GM12878 (cell line): ENCODE measurements around the gene RTF1. TPM values are rescaled to one million over a fixed set of nuclear protein-coding genes. Genes with fewer than 3 reads are reported as not detected.
A peak's percentile ranks its signal among the peaks of the same experiment; 100 is the strongest.

ENCODE experiments used
- ATF7 ChIP-seq: fragments of 450-650 bp; IDR thresholded peaks from 2 replicates; pipeline ENCODE4 v1.6.1; 2016; ENCODE audit warnings: low read depth, mild to moderate bottlenecking
- HCFC1 ChIP-seq: fragments of 150-350 bp; IDR thresholded peaks from 2 replicates; pipeline ENCODE4 v1.6.1; 2014; ENCODE audit warnings: low read length
- MYC ChIP-seq: IDR thresholded peaks from 2 replicates; pipeline ENCODE4 v1.6.1; 2011; ENCODE audit warnings: mild to moderate bottlenecking, low read length, moderate library complexity, inconsistent platforms; ENCODE audit not compliant: insufficient read depth, insufficient replicate concordance, insufficient read length, severe bottlenecking
- NBN ChIP-seq: fragments of 450-650 bp; IDR thresholded peaks from 2 replicates; pipeline ENCODE4 v1.6.1; 2016
- NFIC ChIP-seq: IDR thresholded peaks from 2 replicates; pipeline ENCODE4 v1.6.1; 2012; ENCODE audit warnings: low read depth, mild to moderate bottlenecking, inconsistent platforms, low read length, moderate library complexity
- NFXL1 ChIP-seq: fragments of 450-650 bp; IDR thresholded peaks from 2 replicates; pipeline ENCODE4 v1.6.1; 2017; ENCODE audit warnings: antibody characterized with exemption, mild to moderate bottlenecking, borderline replicate concordance
- NR2C2 ChIP-seq: IDR thresholded peaks from 2 replicates; pipeline ENCODE4 v1.6.1; 2011; ENCODE audit warnings: borderline replicate concordance, low read depth; ENCODE audit not compliant: control insufficient read depth, insufficient read length
- POLR2A ChIP-seq: IDR thresholded peaks from 2 replicates; pipeline ENCODE4 v1.6.1; 2011; ENCODE audit warnings: low read depth, mild to moderate bottlenecking, low read length
- SREBF2 ChIP-seq: IDR thresholded peaks from 2 replicates; pipeline ENCODE4 v1.6.1; 2012; ENCODE audit warnings: mild to moderate bottlenecking, low read length
- TCF12 ChIP-seq: IDR thresholded peaks from 2 replicates; pipeline ENCODE4 v1.6.1; 2011; ENCODE audit warnings: low read depth, mild to moderate bottlenecking, low read length
- ZNF217 ChIP-seq: fragments of 450-650 bp; IDR thresholded peaks from 2 replicates; pipeline ENCODE4 v1.6.1; 2017; ENCODE audit warnings: antibody characterized with exemption, mild to moderate bottlenecking
- ZNF384 ChIP-seq: IDR thresholded peaks from 2 replicates; pipeline ENCODE4 v1.6.1; 2012; ENCODE audit warnings: low read depth, mild to moderate bottlenecking, low read length, improper control_type of control experiment, borderline replicate concordance
- polyA plus RNA-seq, 11 experiments: library from polyadenylated mRNA; depleted of rRNA in 4 of 11; unstranded in 6 of 11; stranded (reverse) in 5 of 11; fragments of >200 nt; fragmentation: Nextera tagmentation in 4 of 11; fragmentation: Illumina TruSeq in 1 of 11; extraction: Ambion mirVana in 4 of 11; extraction: Trizol in 1 of 11; gene quantifications; 1 replicate in 1 of 11; 2 replicates in 10 of 11; pipeline versions ENCODE4 v1.2.1 to v1.2.3, GENCODE V29; 2011 to 2016; ENCODE audit warnings: inconsistent platforms in 2 of 11, missing spikeins in 2 of 11, low read depth in 1 of 11
- total RNA-seq, 4 experiments: library from RNA; depleted of rRNA in 3 of 4; stranded (reverse); fragments of >200 nt in 3 of 4; fragmentation: Illumina TruSeq in 1 of 4; extraction: Trizol in 1 of 4; gene quantifications; 2 replicates each; pipeline versions ENCODE4 v1.2.1 to v1.2.3, GENCODE V29; 2013 to 2021
- TF ChIP-seq, protein P1 (sequence below): IDR thresholded peaks from 2 replicates; pipeline ENCODE4 v1.6.1; 2012; ENCODE audit warnings: low read depth, low read length, improper control_type of control experiment
- TF ChIP-seq, protein P2 (sequence below), 3 experiments: IDR thresholded peaks in 2 of 3; conservative IDR thresholded peaks in 1 of 3; 2 replicates each; pipeline ENCODE4 v1.5.1; 2011; ENCODE audit warnings: low read depth in 3 of 3, low read length in 3 of 3, mild to moderate bottlenecking in 3 of 3, control low read depth in 2 of 3, moderate library complexity in 2 of 3, inconsistent platforms in 1 of 3, mixed read lengths in 1 of 3; ENCODE audit not compliant: control insufficient read depth in 2 of 3, insufficient read depth in 1 of 3; ENCODE audit errors: extremely low read depth in 1 of 3
- TF ChIP-seq, protein P3 (sequence below): fragments of 450-650 bp; IDR thresholded peaks from 2 replicates; pipeline ENCODE4 v1.6.1; 2017; ENCODE audit warnings: mild to moderate bottlenecking, low read depth, inconsistent platforms; ENCODE audit not compliant: poor library complexity, severe bottlenecking

RTF1 gene
- total and polyA plus RNA-seq, 10 of the 15 experiments (the other 5 are each of a cell fraction or from before 2014, with no cell fraction given) = 7.2 to 67.9 (median 32.3) TPM

DNA sequence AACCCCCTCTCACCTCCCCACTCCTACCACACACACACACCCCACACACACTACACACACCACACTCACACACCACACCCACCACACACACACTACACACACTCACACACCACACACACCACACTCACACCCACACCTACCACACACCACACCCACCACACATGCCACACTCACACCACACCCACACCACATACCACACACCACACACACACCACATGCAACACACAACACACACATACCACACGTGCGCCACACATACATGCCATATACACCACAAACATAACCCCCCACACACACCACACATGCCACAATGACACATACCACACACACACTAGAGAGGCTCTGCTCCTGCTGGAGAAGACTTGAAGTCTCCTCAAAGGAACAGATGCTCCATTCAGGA lies 70.9 kb downstream of the RTF1 start (continued):
- TF ChIP-seq, protein P1, sequence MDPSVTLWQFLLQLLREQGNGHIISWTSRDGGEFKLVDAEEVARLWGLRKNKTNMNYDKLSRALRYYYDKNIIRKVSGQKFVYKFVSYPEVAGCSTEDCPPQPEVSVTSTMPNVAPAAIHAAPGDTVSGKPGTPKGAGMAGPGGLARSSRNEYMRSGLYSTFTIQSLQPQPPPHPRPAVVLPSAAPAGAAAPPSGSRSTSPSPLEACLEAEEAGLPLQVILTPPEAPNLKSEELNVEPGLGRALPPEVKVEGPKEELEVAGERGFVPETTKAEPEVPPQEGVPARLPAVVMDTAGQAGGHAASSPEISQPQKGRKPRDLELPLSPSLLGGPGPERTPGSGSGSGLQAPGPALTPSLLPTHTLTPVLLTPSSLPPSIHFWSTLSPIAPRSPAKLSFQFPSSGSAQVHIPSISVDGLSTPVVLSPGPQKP = no peak
- TF ChIP-seq, protein P2, sequence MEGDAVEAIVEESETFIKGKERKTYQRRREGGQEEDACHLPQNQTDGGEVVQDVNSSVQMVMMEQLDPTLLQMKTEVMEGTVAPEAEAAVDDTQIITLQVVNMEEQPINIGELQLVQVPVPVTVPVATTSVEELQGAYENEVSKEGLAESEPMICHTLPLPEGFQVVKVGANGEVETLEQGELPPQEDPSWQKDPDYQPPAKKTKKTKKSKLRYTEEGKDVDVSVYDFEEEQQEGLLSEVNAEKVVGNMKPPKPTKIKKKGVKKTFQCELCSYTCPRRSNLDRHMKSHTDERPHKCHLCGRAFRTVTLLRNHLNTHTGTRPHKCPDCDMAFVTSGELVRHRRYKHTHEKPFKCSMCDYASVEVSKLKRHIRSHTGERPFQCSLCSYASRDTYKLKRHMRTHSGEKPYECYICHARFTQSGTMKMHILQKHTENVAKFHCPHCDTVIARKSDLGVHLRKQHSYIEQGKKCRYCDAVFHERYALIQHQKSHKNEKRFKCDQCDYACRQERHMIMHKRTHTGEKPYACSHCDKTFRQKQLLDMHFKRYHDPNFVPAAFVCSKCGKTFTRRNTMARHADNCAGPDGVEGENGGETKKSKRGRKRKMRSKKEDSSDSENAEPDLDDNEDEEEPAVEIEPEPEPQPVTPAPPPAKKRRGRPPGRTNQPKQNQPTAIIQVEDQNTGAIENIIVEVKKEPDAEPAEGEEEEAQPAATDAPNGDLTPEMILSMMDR (IDR thresholded peaks at IDR 0.05 in 2 of 3, conservative IDR thresholded peaks at IDR 0.05 in 1 of 3; ENCODE audit: control insufficient read depth in 2 of 3, extremely low read depth in 1 of 3, insufficient read depth in 1 of 3, low read depth in 3 of 3, low read length in 3 of 3) = no peak
- no peak for TF ChIP-seq HCFC1
- TF ChIP-seq POLR2A = no peak
- no peak for TF ChIP-seq NFIC
- peak; percentile 50 for TF ChIP-seq NR2C2
- TF ChIP-seq, protein P3, sequence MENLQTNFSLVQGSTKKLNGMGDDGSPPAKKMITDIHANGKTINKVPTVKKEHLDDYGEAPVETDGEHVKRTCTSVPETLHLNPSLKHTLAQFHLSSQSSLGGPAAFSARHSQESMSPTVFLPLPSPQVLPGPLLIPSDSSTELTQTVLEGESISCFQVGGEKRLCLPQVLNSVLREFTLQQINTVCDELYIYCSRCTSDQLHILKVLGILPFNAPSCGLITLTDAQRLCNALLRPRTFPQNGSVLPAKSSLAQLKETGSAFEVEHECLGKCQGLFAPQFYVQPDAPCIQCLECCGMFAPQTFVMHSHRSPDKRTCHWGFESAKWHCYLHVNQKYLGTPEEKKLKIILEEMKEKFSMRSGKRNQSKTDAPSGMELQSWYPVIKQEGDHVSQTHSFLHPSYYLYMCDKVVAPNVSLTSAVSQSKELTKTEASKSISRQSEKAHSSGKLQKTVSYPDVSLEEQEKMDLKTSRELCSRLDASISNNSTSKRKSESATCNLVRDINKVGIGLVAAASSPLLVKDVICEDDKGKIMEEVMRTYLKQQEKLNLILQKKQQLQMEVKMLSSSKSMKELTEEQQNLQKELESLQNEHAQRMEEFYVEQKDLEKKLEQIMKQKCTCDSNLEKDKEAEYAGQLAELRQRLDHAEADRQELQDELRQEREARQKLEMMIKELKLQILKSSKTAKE = no peak
- TF ChIP-seq MYC = no peak
- TF ChIP-seq NFXL1 = no peak
- no peak for TF ChIP-seq ZNF217
- TF ChIP-seq TCF12 = no peak
- TF ChIP-seq NBN = peak; percentile 87
- no peak for TF ChIP-seq SREBF2
- peak; percentile 70 for TF ChIP-seq ATF7
- no peak for TF ChIP-seq ZNF384
